Neuronal stem cell (in vitro differentiated cells): Measurements from ENCODE around the gene METTL21C.

Source experiments
- DNase-seq: peaks from one replicate; pipeline ENCODE4 v3.0.0-alpha.2; 2013; ENCODE audit warnings: low spot score
- H2AFZ ChIP-seq: one replicate; pipeline ENCODE4 v1.6.1; 2013; ENCODE audit warnings: mild to moderate bottlenecking, low read length, inconsistent platforms
- H2AK5ac ChIP-seq: 2 replicates; pipeline ENCODE4 v1.6.1; 2013; ENCODE audit warnings: low read depth, mild to moderate bottlenecking, inconsistent platforms, low read length, moderate library complexity, mixed read lengths
- H2BK120ac ChIP-seq: 2 replicates; pipeline ENCODE4 v1.6.1; 2013; ENCODE audit warnings: low read depth, mild to moderate bottlenecking, inconsistent platforms, low read length, moderate library complexity, mixed read lengths
- H2BK12ac ChIP-seq: one replicate; pipeline ENCODE4 v1.6.1; 2013; ENCODE audit warnings: low read length, inconsistent platforms
- H2BK15ac ChIP-seq: 2 replicates; pipeline ENCODE4 v1.6.1; 2013; ENCODE audit warnings: mild to moderate bottlenecking, low read length, inconsistent platforms, mixed read lengths
- H2BK5ac ChIP-seq: one replicate; pipeline ENCODE4 v1.6.1; 2013; ENCODE audit warnings: inconsistent platforms, mild to moderate bottlenecking, low read length, moderate library complexity
- H3K14ac ChIP-seq: one replicate; pipeline ENCODE4 v1.6.1; 2013; ENCODE audit warnings: low read length, inconsistent platforms
- H3K18ac ChIP-seq: 2 replicates; pipeline ENCODE4 v1.6.1; 2013; ENCODE audit warnings: low read length, inconsistent platforms
- H3K23ac ChIP-seq: 2 replicates; pipeline ENCODE4 v1.6.1; 2013; ENCODE audit warnings: low read depth, mild to moderate bottlenecking, mixed read lengths, low read length, inconsistent platforms; ENCODE audit not compliant: poor library complexity
- H3K27ac ChIP-seq: replicated peaks from 3 replicates; pipeline ENCODE4 v1.5.1; 2013; ENCODE audit warnings: low read length, inconsistent platforms
- H3K27me3 ChIP-seq, 3 experiments: 2 replicates each; pipeline ENCODE4 v1.6.1; 2013; ENCODE audit warnings: low read length in 3 of 3, mild to moderate bottlenecking in 2 of 3, inconsistent platforms in 1 of 3, low read depth in 1 of 3, mixed read lengths in 1 of 3, moderate library complexity in 1 of 3; ENCODE audit not compliant: control insufficient read depth in 3 of 3, insufficient read depth in 3 of 3
- H3K36me3 ChIP-seq, 2 donors: replicated peaks in 1 of 2; 2 replicates each; pipeline ENCODE4 v1.6.1; 2013; ENCODE audit warnings: low read length in 2 of 2; ENCODE audit not compliant: control insufficient read depth in 2 of 2, insufficient read depth in 2 of 2
- H3K4ac ChIP-seq: 2 replicates; pipeline ENCODE4 v1.6.1; 2013; ENCODE audit warnings: inconsistent platforms, mild to moderate bottlenecking, low read length, moderate library complexity
- H3K4me1 ChIP-seq, 2 donors: 1 replicate in 1 of 2; 2 replicates in 1 of 2; pipeline ENCODE4 v1.6.1; 2013; ENCODE audit warnings: low read length in 2 of 2, low read depth in 1 of 2; ENCODE audit not compliant: control insufficient read depth in 2 of 2, insufficient read depth in 1 of 2
- H3K4me2 ChIP-seq: one replicate; pipeline ENCODE4 v1.6.1; 2013; ENCODE audit warnings: mild to moderate bottlenecking, low read length, inconsistent platforms; ENCODE audit not compliant: insufficient read depth, poor library complexity, severe bottlenecking
- H3K4me3 ChIP-seq, 2 donors: 2 replicates each; pipeline ENCODE4 v1.5.1; 2013; ENCODE audit warnings: low read length in 2 of 2, mild to moderate bottlenecking in 2 of 2, inconsistent platforms in 1 of 2, moderate library complexity in 1 of 2
- H3K79me1 ChIP-seq: one replicate; pipeline ENCODE4 v1.6.1; 2013; ENCODE audit warnings: low read depth, mild to moderate bottlenecking, inconsistent platforms, low read length, moderate library complexity
- H3K9ac ChIP-seq: one replicate; pipeline ENCODE4 v1.6.1; 2013; ENCODE audit warnings: mild to moderate bottlenecking, low read depth, low read length, inconsistent platforms; ENCODE audit not compliant: poor library complexity
- H3K9me3 ChIP-seq, 2 donors: replicated peaks in 1 of 2; 2 replicates each; pipeline versions ENCODE3 to v1.6.1; 2013; ENCODE audit warnings: low read length in 2 of 2, mild to moderate bottlenecking in 2 of 2, inconsistent platforms in 1 of 2, low read depth in 1 of 2, mixed read lengths in 1 of 2, moderate library complexity in 1 of 2; ENCODE audit not compliant: control insufficient read depth in 2 of 2, insufficient read depth in 1 of 2
- H4K8ac ChIP-seq: one replicate; pipeline ENCODE4 v1.6.1; 2013; ENCODE audit warnings: low read depth, mild to moderate bottlenecking, inconsistent platforms, low read length, moderate library complexity
- H4K91ac ChIP-seq: one replicate; pipeline ENCODE4 v1.6.1; 2013; ENCODE audit warnings: low read length, low read depth, mild to moderate bottlenecking, inconsistent platforms; ENCODE audit not compliant: poor library complexity
- WGBS, 2 donors: extraction: QIAGEN DNeasy Blood & Tissue Kit; methylation state at CpG; one replicate each; pipeline ENCODE4 v1.1.7; 2013; ENCODE audit warnings: missing lambda C conversion rate in 2 of 2, mixed read lengths in 1 of 2; ENCODE audit not compliant: insufficient read length in 2 of 2, insufficient replicate concordance in 1 of 2; ENCODE audit errors: extremely low coverage in 2 of 2; 5-methylcytosine and 5-hydroxymethylcytosine counted together

METTL21C gene

GRCh38 chr13:102651392-102651791 lies 43.5 kb downstream of the METTL21C start:
- H2BK5ac ChIP-seq: no peak overlapping the region
- DNase-seq: no peak
- H3K4me2 ChIP-seq: no peak overlapping the region
- H3K36me3 ChIP-seq: peaks cover 11 to 97% of the 10 kb centered on the region in 2 donors
- no peak overlapping the region for H2AFZ ChIP-seq
- no peak overlapping the region for H3K27ac ChIP-seq
- no peak overlapping the region for H3K14ac ChIP-seq
- no peaks in the 10 kb centered on the region for H3K27me3 ChIP-seq
- no peak overlapping the region for H2BK120ac ChIP-seq
- no peaks in the 10 kb centered on the region for H3K9me3 ChIP-seq
- no peak overlapping the region for H3K23ac ChIP-seq
- H3K79me1 ChIP-seq: no peaks in the 10 kb centered on the region
- H4K8ac ChIP-seq: no peak overlapping the region
- no peak overlapping the region for H2AK5ac ChIP-seq
- no peak overlapping the region for H3K4me3 ChIP-seq
- H3K4me1 ChIP-seq: peaks cover 2 to 4% of the 10 kb centered on the region in 2 donors
- H4K91ac ChIP-seq: no peak overlapping the region
- no peak overlapping the region for H3K4ac ChIP-seq
- no peak overlapping the region for H3K9ac ChIP-seq
- H3K18ac ChIP-seq: no peak overlapping the region
- H2BK15ac ChIP-seq: no peak overlapping the region
- H2BK12ac ChIP-seq: no peak overlapping the region

GRCh38 chr13:102650444-102650843 lies 44.4 kb downstream of the METTL21C start:
- Histone ChIP-seq H2BK12ac (no peak overlapping the region), H4K8ac (no peak overlapping the region), H3K14ac (no peak overlapping the region), H3K4me1 (peaks cover 2 to 4% of the 10 kb centered on the region in 2 donors), H3K36me3 (peaks cover 13 to 97% of the 10 kb centered on the region in 2 donors), H3K9me3 (no peaks in the 10 kb centered on the region), H3K4me3 (no peak overlapping the region), H2AFZ (no peak overlapping the region), H3K23ac (no peak overlapping the region), H3K18ac (no peak overlapping the region), H3K9ac (no peak overlapping the region), H3K4ac (no peak overlapping the region), H2BK15ac (no peak overlapping the region), H2BK120ac (no peak overlapping the region), H3K27me3 (no peaks in the 10 kb centered on the region), H3K27ac (no peak overlapping the region), H3K4me2 (no peak overlapping the region), H2AK5ac (no peak overlapping the region), H3K79me1 (no peaks in the 10 kb centered on the region), H4K91ac (no peak overlapping the region), H2BK5ac (no peak overlapping the region)
- no CpG with 5 or more reads among the region's 3 CpGs for WGBS, 2 donors
- DNase-seq: no peak

GRCh38 chr13:102648046-102648445 lies 46.8 kb downstream of the METTL21C start:
- H3K27me3 ChIP-seq: no peaks in the 10 kb centered on the region
- H4K8ac ChIP-seq: no peak overlapping the region
- no peak overlapping the region for H2AFZ ChIP-seq
- H3K36me3 ChIP-seq: peaks cover 17 to 97% of the 10 kb centered on the region in 2 donors
- no peak overlapping the region for H3K27ac ChIP-seq
- H2BK15ac ChIP-seq: no peak overlapping the region
- no peak overlapping the region for H3K9ac ChIP-seq
- no peak overlapping the region for H4K91ac ChIP-seq
- no peaks in the 10 kb centered on the region for H3K4me1 ChIP-seq
- H3K4me2 ChIP-seq: no peak overlapping the region
- H2BK5ac ChIP-seq: no peak overlapping the region
- no peak overlapping the region for H2BK120ac ChIP-seq
- no peak overlapping the region for H3K4ac ChIP-seq
- no peaks in the 10 kb centered on the region for H3K9me3 ChIP-seq
- no peak overlapping the region for H2AK5ac ChIP-seq
- H3K18ac ChIP-seq: no peak overlapping the region
- H3K14ac ChIP-seq: no peak overlapping the region
- H2BK12ac ChIP-seq: no peak overlapping the region
- H3K4me3 ChIP-seq: no peak overlapping the region
- no CpG with 5 or more reads among the region's 3 CpGs for WGBS, 2 donors
- no peaks in the 10 kb centered on the region for H3K79me1 ChIP-seq
- no peak overlapping the region for H3K23ac ChIP-seq
- no peak for DNase-seq

- H3K14ac ChIP-seq: no peak overlapping the region
- WGBS, 2 donors: no CpG with 5 or more reads among the region's 1 CpG
- H3K9ac ChIP-seq: no peak overlapping the region
- H4K91ac ChIP-seq: no peak overlapping the region
- H3K18ac ChIP-seq: no peak overlapping the region
- H3K36me3 ChIP-seq: peaks cover 19 to 100% of the 10 kb centered on the region in 2 donors
- H2BK12ac ChIP-seq: no peak overlapping the region
- no peaks in the 10 kb centered on the region for H3K9me3 ChIP-seq
- H3K27ac ChIP-seq: no peak overlapping the region
- no peak overlapping the region for H2AK5ac ChIP-seq
- no peaks in the 10 kb centered on the region for H3K4me1 ChIP-seq
- H3K4me3 ChIP-seq: no peak overlapping the region
- no peak overlapping the region for H3K4me2 ChIP-seq
- H3K4ac ChIP-seq: no peak overlapping the region
- H2AFZ ChIP-seq: no peak overlapping the region
- H3K79me1 ChIP-seq: no peaks in the 10 kb centered on the region
- H3K27me3 ChIP-seq: no peaks in the 10 kb centered on the region
- H2BK15ac ChIP-seq: no peak overlapping the region
- H2BK120ac ChIP-seq: no peak overlapping the region
- H3K23ac ChIP-seq: no peak overlapping the region
- no peak overlapping the region for H4K8ac ChIP-seq
- no peak for DNase-seq
- H2BK5ac ChIP-seq: no peak overlapping the region
Measured at GRCh38 chr13:102645701-102646100, 49.1 kb downstream of the METTL21C start.
